ENCODE data around the gene TMTC1. TPM values are rescaled to one million over a fixed set of nuclear protein-coding genes. Genes with fewer than 3 reads are reported as not detected.

Gene TMTC1
- total and polyA plus RNA-seq, 2 of the 8 experiments (the other 6 are each of a cell fraction or from before 2014, with no cell fraction given), result 15.4 to 20.8 TPM

DNA sequence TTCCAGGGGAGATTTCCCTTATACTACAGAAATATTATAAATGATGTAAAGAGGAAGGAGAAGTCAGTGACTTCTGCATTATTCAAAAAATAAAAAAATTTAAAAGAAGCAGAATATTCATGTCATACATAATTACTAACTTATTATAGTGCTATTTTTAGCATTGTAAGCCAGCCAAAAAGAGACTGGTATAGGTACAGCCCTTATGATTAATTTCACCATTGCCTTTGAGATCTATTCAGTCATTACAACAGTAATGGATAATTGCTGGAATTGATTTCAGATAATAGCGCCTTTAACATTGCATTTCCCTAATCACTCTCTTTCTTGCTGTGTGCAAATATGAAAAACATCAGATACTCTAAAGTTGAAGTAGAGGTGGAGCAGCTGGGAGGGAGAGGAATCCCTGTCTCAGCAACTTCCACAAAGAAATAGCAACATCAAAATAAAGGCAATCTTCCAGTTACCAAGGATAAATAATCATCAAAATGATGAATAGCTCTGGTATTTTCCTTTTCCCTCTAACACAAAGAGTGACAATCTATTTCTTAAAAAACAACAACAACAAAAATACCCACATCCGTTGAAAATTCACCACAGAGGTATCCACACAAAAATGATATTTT is 214.5 kb downstream of the TMTC1 start:
- FAIRE-seq, result no peak
- no peak for DNase-seq (ENCODE audit: low read depth in 1 of 2, low spot score in 2 of 2)
- POLR2A ChIA-PET (ENCODE audit: partially characterized antibody), result no interaction called here

More for the DNA sequence above, 214.5 kb downstream of the TMTC1 start:
- Histone ChIP-seq H2BK12ac (ENCODE audit: low read depth, low read length) (no peak overlapping the region), H2BK120ac (replicated peaks; ENCODE audit: low read depth, low read length) (no peak overlapping the region), H4K5ac (ENCODE audit: insufficient read length, low read depth, low read length) (no peak overlapping the region), H2BK20ac (ENCODE audit: low read length) (no peak overlapping the region), H4K8ac (ENCODE audit: extremely low read depth, insufficient read depth, low read length) (no peak overlapping the region), H4K91ac (replicated peaks; ENCODE audit: insufficient read length, low read length) (no peak overlapping the region), H3K18ac (ENCODE audit: extremely low read depth, low read length) (no peak overlapping the region), H3K23me2 (ENCODE audit: low read depth, low read length) (no peaks in the 10 kb centered on the region), H3K4ac (replicated peaks; ENCODE audit: insufficient read length, low read depth, low read length) (no peak overlapping the region), H3K27me3 (replicated peaks in 1 of 4; ENCODE audit: control insufficient read depth in 3 of 4, extremely low read depth in 1 of 4, insufficient read depth in 3 of 4, low read length in 3 of 4) (no peaks in the 10 kb centered on the region), H3K4me2 (ENCODE audit: insufficient read depth in 1 of 2, low read depth in 2 of 2, low read length in 2 of 2) (no peak overlapping the region), H2AFZ (ENCODE audit: low read length) (no peak overlapping the region), H3K79me1 (ENCODE audit: low read depth, low read length) (no peaks in the 10 kb centered on the region), H3K4me3 (ENCODE audit: extremely low read depth in 1 of 4, insufficient read depth in 2 of 4, low read depth in 3 of 4, low read length in 4 of 4) (no peak overlapping the region), H3K14ac (ENCODE audit: insufficient read length) (no peak overlapping the region), H2BK15ac (ENCODE audit: low read length) (no peak overlapping the region), H3K36me3 (ENCODE audit: control insufficient read depth in 2 of 4, insufficient read depth in 4 of 4, low read length in 3 of 4) (peaks cover 0 to 2% (median 0%) of the 10 kb centered on the region in 4 experiments; a peak in 2 of 8 replicates), H4K20me1 (replicated peaks in 1 of 2; ENCODE audit: control insufficient read depth in 1 of 2, insufficient read depth in 2 of 2, low read length in 2 of 2) (no peaks in the 10 kb centered on the region), H3K4me1 (replicated peaks in 1 of 4; ENCODE audit: control insufficient read depth in 3 of 4, insufficient read depth in 4 of 4, low read length in 3 of 4) (no peaks in the 10 kb centered on the region), H3K79me2 (ENCODE audit: control insufficient read depth in 1 of 2, insufficient read depth in 2 of 2, low read length in 2 of 2) (no peaks in the 10 kb centered on the region), H3K27ac (ENCODE audit: low read depth, low read length) (no peak overlapping the region), H2BK5ac (ENCODE audit: low read depth, low read length) (no peak overlapping the region), H3K9ac (replicated peaks in 1 of 4; ENCODE audit: extremely low read depth in 1 of 4, low read depth in 3 of 4, low read length in 3 of 4) (no peak overlapping the region), H3K9me3 (ENCODE audit: insufficient read depth in 2 of 2, low read depth in 1 of 2, low read length in 1 of 2) (no peaks in the 10 kb centered on the region), H3K23ac (ENCODE audit: insufficient read length) (no peak overlapping the region), H2AK5ac (ENCODE audit: low read depth, low read length) (no peak overlapping the region), H3K56ac (replicated peaks; ENCODE audit: insufficient read length, low read depth, low read length) (no peak overlapping the region)
- TF ChIP-seq TCF12 (IDR thresholded peaks at IDR 0.05; ENCODE audit: low read depth, low read length) (no peak), SUZ12 (IDR thresholded peaks at IDR 0.05; ENCODE audit: low read length) (no peak), CTBP2 (IDR thresholded peaks at IDR 0.05; ENCODE audit: borderline replicate concordance, insufficient read depth, insufficient read length, low read length) (no peak), SAP30 (IDR thresholded peaks at IDR 0.05; ENCODE audit: insufficient read depth, insufficient replicate concordance, low read length) (no peak), SIRT6 (IDR thresholded peaks at IDR 0.05; ENCODE audit: low read length) (no peak), CREB1 (IDR thresholded peaks at IDR 0.05) (no peak), TAF1 (IDR thresholded peaks at IDR 0.05; ENCODE audit: low read depth, low read length) (no peak), YY1 (IDR thresholded peaks at IDR 0.05; ENCODE audit: low read depth, low read length) (no peak), TAF7 (optimal IDR thresholded peaks at IDR 0.05; ENCODE audit: borderline replicate concordance, low read depth, low read length) (no peak)
- 92% methylated on average over 2 of the region's 2 CpGs; no CpG with 5 or more reads in 1 of the 2 experiments for WGBS, 2 experiments (ENCODE audit: extremely low coverage in 1 of 2, insufficient coverage in 1 of 2, insufficient read length in 1 of 2, insufficient replicate concordance in 2 of 2, low coverage in 1 of 2, low lambda C conversion rate in 2 of 2, missing lambda C conversion rate in 1 of 2)
- CTCF ChIA-PET (ENCODE audit: partially characterized antibody), result interaction anchor here (0.6 to 1.6 kb wide), 4 partner anchors 16 to 332 kb away, joined by 3 to 4 read pairs (median 3); no protein-coding TSS in a partner anchor
